Effector CD4-positive, alpha-beta T cell (primary cell): ENCODE results near the gene PLXNB1.

Experiments used
- DNase-seq: peaks from one replicate; pipeline ENCODE4 v3.0.0-alpha.2; 2020

PLXNB1 gene

DNA sequence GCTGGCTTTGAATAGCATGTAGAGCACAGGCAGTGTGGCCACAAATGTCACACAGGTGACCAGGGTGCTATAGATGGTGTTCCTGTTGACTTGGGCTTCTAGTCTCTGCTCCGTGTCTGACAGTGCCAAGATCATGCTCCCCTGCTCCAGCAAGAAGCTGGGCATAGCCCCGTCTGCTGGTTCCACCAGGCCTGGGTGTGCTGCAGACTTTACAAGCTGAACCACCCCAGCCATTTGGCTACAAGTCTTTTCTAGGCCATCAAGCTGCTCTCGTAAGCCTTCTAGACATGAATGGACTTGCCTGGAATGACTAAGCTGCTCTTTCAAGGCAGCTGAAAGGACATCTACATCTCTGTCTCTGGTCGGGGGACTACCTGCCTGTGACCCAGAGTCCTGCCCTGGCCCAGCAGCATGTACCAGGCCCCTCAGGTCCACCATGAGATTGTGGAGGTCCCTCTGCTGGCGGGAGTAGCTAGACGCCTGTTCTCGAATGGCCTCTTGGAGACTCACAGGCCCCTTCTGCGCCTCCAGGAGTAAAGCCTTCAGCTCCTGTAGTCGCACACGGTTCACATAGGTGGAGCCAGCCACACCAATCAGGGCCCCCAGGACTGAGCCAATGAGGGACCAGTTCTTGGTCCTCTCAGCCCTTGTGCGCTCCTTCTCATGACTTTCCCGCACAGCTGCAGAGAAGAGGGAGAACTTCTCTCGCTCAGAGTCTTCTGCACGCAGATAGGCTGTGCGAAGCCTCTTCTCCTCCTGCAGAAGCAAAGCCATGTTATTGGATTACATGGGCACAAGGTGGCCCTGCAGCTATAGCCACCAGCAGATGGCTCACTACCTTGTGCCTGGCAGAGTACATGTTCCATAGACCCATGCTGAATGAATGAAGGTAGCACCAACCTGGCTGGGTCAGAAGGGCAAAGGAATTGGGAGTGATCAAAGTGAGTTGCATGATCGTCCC is 2.8 kb upstream of the PLXNB1 start:
- DNase-seq: no peak

- no peak for DNase-seq
Measured at GRCh38 chr3:48431224-48432029, 1.5 kb upstream of the PLXNB1 start.

DNA sequence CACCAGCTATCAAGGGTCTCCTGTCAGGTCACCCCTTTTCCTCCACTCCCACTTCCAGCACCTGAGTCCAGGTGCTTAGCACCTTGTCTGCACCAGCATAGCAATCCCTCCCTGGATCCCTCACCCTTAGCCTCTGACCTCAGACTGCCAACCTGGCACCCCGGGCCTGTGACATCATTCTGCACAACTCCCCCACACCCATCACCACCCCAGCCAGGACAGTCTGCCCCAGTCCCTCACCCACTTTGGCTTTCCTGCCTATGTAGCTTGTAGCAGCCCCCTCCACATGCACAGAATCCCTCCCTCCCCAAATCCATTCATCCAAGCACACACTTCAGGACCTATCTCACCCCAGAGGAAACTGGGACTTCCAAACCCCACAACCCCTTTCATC is 819 bp upstream of the PLXNB1 start:
- DNase-seq: no peak

- DNase-seq: peak; percentile 62
Measured at GRCh38 chr3:48429317-48429959, 448 bp downstream of the PLXNB1 start.

DNA sequence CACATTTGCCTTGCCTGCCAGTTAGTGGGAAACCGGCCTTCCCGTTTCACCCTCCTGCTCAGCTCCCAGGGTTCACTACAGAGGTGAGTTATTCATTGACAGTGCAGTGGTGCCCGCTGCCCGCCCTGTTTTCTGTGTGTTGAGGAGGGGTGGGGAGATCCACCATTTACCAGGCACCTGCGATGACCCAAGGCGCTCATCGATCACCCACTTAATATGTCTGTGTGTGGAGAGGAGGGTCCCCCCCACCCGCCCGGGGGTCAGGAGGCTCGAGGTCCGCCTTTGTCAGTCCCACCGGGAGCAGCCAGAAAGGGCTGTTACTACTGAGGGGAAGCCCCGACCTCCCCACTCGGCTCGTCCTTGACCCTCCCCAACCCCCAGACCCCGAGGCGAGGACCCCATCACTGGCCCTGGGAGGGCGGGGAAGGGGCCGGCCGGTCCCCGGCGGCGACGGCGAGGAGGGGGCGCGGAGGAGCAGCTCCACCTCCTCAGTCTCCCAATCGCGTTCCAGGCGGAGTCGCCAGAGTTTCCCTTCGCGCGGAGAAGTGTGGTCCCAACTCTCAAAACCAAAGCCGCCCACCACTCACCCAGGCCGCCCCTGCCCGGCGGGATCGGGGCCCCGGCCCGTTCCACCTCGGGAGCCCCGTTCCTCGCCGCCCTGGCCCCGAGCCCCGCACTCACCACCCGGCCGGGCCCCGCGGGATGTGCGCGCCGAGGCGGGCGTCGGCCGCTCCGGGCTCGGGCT is 1.1 kb downstream of the PLXNB1 start:
- DNase-seq: no peak

DNA sequence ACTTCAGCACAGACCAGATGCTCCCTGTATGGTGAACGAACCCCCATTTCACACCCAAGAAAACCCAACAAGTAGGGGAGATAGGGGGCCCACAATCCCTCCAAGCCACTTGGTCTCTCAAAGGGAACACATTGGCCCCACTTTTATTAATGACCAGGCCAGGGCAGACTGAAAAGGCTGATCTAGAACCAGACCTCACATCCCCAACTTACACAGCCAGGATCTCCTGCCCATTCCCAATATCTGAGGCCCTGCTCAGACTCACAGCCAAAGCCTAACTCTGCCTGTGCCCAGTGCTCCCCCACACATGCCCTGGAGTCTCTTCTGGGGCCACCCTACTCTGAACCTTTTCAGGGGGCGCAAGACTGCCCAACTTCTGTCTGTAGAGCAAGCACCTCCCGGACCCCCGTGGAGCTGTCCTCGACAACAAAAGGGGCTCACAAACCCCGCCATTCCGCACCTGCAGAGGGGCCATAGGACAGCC is 1.8 kb downstream of the PLXNB1 start:
- no peak for DNase-seq

GRCh38 chr3:48427630-48427962 is 2.3 kb downstream of the PLXNB1 start:
- no peak for DNase-seq

DNA sequence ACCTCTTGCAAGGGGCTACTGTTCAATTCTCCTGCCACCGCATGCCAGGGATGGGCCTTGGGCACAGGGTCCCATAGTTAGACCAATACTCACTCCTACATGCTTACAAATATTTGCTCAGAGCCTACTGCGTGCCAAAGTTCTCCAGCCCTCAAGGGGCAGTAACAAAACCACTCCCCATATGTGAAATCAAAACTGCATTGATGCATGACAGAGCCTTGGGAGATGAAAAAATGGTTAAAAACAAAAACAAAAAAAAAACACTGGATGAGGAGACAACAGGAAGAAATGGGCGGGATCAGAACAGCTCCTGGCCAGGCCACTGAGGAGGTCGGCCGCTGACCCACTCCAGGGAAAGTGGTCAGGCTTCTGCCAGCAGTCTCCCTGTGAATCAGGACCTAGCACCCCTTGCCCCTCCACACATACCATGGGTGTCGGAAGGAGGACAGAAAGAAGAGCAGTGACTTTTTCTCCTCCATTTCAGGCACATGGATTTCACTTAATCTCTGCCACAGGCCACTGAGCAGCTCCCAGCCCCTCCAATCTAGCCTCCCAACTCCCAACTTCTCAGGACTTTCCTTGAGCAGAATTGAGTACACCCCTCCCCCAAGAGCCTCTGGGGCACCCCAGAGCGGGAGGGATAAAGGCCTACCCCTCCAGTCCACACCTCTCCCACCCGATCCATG is 2.8 kb downstream of the PLXNB1 start:
- no peak for DNase-seq

DNA sequence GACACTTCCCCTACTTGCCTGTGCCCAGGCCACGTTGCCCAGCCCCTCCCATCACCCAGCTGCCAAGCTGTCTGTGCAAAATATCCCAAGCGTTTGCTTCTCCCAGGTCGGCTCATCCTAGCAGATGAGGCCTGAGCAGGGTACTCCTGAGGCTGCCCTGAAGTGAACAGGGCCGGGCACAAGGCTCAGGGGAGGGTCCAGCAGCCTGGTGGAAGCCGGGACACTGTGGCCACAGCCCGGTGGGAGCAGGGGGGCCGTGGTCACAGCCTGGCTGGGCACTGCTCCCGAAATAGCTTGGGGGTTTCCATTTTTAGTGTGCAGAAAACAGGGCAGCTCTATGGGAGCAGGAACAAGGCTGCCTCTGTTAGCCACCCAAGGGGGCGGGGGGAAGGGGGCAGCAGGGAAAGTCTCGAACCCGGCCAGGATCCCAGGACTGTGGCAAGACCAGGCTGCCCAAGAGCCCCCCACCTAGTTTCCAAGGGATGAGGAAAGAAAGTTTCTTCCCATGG is 3.4 kb downstream of the PLXNB1 start:
- DNase-seq: no peak

- no peak for DNase-seq
Measured at GRCh38 chr3:48425281-48425812, 4.5 kb downstream of the PLXNB1 start.

DNA sequence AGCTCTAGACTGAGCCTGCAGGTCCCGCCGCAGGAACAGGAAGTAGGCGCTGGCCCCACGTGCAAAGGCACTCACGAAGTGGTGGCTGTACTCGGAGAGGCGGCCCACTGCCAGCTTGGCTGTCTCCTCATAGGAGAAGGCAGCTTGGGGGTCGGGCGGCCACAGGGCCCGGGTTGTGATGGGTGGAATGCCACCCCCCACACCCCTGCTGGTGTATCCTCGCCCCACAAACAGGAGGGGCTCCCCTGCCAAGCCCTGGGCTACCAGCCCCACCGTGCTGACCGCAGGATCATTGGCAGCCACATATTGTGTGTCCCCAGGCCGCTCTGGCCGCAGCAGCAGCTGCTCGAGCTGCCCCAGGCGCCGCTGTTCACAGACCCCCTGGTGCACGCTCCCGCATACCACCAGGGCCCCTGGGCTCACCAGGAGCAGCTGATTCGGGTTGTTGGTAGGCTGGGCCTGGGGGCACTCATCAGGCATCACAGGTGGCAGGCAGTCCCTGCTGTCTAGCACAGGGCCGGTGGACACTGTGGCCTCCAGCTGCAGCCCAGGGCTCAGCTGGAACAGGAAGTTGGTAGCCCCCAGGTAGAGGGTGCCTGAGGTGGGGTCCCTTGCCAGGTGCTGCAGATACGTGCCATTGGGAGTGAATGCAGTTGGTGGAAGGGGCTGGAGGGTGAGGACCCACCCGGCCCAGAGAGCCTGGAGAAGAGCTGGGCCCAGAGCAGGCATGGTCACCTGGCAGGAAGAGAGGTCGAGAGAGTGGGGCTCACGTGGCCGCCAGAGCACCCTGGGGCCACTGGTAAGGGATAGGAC is 5.8 kb downstream of the PLXNB1 start:
- DNase-seq: no peak

GRCh38 chr3:48423241-48423882 is 6.5 kb downstream of the PLXNB1 start:
- DNase-seq: no peak

DNA sequence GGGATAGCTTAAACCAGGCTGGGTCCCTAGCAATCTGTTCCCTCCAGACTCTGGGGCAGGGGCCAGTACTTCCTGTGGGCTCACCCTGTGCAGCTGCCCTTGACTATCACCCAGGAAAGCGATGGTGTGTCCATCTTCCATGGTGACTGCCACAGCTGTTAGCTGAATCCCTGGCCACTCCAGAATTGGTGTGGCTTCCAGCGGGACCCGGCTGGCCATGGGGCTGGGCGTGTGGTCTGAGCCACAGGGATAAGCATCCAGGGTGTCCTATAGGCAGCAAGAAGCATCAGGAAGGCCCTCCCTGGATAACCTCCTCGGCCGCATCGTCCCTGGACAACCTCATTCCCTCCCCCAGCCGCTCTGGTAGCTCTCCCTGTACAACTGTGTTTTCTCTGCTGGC is 7.2 kb downstream of the PLXNB1 start:
- DNase-seq: no peak

DNA sequence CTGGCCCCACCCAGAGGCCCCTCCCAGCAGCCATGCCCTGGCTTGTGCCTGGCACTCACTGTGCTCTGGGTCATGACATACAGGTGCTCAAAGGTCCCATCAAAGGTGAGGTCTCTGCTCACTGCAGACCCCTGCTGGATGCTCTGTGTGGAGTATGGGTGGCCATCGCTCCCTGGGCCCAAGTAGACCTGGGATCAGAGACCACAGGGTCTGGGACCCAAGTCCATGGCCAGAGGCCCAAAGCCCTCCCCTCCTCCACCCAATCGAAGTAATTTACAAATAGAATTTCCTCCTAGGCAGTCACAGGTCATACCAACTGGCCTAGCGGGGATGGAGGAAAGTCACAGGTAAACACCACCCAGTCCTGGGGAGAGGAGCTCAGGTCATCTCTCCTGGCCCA is 7.6 kb downstream of the PLXNB1 start:
- no peak for DNase-seq

- no peak for DNase-seq
Measured at GRCh38 chr3:48420561-48420960, 9.3 kb downstream of the PLXNB1 start.

- DNase-seq: no peak
Measured at GRCh38 chr3:48419597-48419996, 10.3 kb downstream of the PLXNB1 start.

DNA sequence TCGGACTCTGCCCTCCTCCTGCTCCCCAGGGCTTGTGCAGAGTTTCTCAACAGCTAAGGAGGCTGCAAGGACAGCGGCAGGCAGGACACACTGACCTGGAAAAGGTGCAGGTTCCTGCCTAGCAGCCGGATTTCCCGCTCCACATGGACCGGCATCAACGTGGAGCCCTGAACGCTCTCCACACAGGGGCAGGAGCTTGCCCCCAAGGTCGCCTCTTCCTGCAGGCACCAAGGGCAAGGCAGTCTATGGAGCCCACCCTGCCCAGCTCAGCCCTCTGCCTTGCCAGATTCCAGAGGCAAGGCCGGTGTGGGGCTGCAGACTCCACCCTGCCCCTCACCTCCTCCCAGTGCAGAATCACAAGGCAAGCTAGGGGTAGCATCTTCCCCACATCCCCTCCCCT is 10.7 kb downstream of the PLXNB1 start:
- DNase-seq: no peak

DNA sequence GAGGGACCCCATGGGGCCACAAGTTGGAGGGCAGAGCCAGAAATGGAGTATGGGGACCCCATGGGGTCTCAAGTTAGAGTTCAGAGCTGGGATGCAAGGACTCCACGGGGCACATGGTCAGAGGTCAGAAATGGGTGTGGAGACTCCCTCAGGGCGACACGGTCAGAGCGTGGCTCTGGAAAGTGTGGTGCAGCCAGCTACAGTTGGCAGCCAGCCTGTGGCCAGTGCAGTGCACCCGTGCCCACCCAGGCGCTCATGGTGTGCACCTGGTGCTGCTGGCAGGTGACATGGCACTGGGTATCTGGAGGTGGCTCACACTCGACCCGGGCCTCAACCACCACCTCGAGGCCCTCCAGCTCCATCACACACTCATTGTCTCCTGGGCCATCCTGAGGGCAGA is 11.2 kb downstream of the PLXNB1 start:
- no peak for DNase-seq

DNA sequence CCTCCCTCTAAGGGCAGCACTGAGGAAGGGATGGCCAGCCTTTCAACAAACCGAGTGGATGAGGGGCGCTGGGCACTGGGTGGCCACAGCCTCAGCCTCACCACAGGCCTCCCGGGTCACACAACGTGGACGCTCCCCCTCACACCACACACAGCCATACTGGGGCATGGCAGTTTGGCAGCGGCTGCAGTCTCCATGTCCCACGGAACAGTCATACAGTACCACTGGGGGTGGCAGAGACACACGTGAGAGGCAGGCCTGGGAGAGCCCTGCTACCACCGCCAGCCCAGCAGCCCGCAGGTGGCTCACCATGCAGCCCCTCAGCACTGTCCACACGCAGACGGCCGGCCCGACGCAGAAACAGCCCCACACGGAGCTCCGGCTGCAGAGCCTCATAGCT is 11.7 kb downstream of the PLXNB1 start:
- DNase-seq: no peak

DNA sequence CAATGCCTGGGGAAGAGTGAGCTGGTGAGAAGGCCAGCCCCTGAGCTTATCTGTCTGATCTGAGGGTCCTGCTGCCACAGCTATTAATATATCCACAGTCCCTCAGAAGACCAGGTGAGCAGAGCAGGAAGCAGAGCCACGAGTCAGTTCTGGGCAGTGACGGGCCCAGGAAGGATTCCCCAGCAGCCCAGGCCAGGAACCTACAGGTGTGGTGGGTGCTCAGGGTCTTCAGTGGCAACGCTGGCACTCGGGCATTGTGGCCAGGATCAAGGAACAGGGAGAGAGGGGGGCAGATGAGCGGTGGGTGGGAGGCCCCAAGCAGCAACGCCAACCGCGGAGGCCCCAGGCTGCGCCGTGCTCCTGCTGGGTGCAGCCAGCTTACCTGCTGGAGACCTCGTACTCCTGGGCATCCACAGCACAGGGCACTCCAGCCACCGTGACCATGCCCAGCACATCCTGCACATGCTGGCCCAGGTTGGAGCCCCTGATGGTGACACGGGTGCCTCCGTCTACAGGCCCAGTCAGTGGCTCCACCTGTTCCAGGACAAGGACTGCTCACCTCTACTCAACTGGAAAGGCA is 12.3 kb downstream of the PLXNB1 start:
- DNase-seq: no peak
